Vagina (tissue), 2 donors: ENCODE measurements around the gene PDPR.
"Not testable (repeated sequence)": the region's sequence is repeated elsewhere in the genome, so short reads cannot be mapped to it uniquely, and the experiment has no call there.

Experiments used
- CTCF ChIP-seq, 3 experiments: fragments of 450-650 bp in 2 of 3; fragments of 200-600 bp in 1 of 3; sonication (generic) in 1 of 3; IDR thresholded peaks; one replicate each; pipeline ENCODE4 v1.5.1; 2017 to 2019; ENCODE audit warnings: antibody characterized with exemption in 3 of 3, mild to moderate bottlenecking in 2 of 3, moderate library complexity in 2 of 3
- POLR2A ChIP-seq, 2 donors: fragments of 450-650 bp; IDR thresholded peaks; one replicate each; pipeline ENCODE4 v1.6.1; 2017; ENCODE audit warnings: antibody characterized with exemption in 2 of 2, mild to moderate bottlenecking in 2 of 2, moderate library complexity in 2 of 2
- POLR2AphosphoS5 ChIP-seq, 2 donors: sonication (generic); formaldehyde crosslinking; IDR thresholded peaks; one replicate each; pipeline ENCODE4 v1.9.0; 2017; ENCODE audit warnings: antibody characterized with exemption in 2 of 2, mild to moderate bottlenecking in 2 of 2, low read depth in 1 of 2; ENCODE audit not compliant: insufficient read depth in 1 of 2

GRCh38 chr16:70200063-70200462, 85.9 kb downstream of the PDPR start:
- TF ChIP-seq CTCF (IDR thresholded peaks at IDR 0.05); POLR2A (IDR thresholded peaks at IDR 0.05); POLR2AphosphoS5 (IDR thresholded peaks at IDR 0.05; ENCODE audit: insufficient read depth in 1 of 2, low read depth in 1 of 2): not testable (repeated sequence)
